Measurements from ENCODE around the gene SYTL1.
A peak's percentile ranks its signal among the peaks of the same experiment; 100 is the strongest.

Gene SYTL1

GRCh38 chr1:27318136-27318535 lies 23.7 kb upstream of the SYTL1 start:
- no peak for DNase-seq (ENCODE audit: low read depth in 1 of 2, low spot score in 1 of 2)

DNA sequence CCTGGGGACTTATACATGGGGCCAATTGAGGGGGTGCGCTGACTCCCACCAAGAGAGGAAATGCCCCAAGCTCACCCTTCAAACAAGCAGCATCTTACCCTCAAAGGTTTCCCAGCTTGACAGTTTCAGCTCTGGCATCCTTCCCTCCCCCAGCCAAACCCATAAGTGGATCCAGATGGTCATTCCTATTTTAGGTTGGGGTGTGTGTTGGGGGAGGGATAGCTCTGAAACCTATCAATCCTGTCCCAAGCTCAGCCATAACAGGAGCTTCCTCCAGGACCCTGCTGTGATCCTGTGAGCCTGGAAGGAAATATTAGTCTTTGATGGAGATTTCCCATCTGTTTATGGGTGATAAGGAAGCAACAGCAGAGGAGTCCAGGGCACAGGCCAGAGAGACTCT lies 23.2 kb upstream of the SYTL1 start:
- no peak for DNase-seq (ENCODE audit: low read depth in 1 of 2, low spot score in 1 of 2)

GRCh38 chr1:27321813-27322568 lies 19.8 kb upstream of the SYTL1 start, which contains the start of gene TMEM222:
Gene TMEM222 (plus strand): TSS chr1:27322163. CDS start chr1:27322198, 35 bp downstream.
- DNase-seq (ENCODE audit: low read depth in 1 of 2, low spot score in 1 of 2), result peak; percentile 94 to 98

DNA sequence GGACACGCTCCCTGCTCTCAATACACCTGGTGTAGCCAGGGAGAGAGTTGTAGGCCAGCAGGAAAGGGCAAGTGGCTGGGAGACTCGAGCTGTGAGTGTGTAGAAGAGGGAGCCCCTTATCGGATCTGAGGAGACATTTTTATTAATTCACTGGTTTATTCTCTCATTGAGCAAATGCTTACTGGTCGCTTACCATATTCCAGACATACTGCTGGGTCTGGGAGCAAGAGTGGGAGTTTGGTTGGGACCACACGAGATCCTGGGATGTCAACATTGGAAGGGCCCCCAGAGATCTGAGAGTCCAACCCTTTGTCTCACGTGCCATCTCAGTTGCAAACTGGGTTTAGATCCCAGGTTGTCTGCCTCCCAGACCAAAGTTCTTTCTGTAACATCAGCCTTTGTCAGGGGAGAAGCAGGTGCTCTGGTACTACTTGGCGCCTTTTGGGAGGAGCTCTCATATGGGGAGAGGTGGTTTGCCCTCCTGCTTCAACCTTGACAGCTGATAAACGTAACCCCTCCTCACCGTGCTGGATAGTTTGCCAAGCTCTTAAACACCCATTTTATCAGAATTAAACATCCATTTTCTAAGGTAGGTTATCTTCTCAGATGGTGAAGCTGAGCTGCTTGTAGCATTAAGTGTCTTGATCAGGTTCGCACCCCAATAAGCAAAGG lies 19.1 kb upstream of the SYTL1 start:
- DNase-seq (ENCODE audit: low read depth in 1 of 2, low spot score in 1 of 2), result no peak

- no peak for DNase-seq (ENCODE audit: low read depth in 1 of 2, low spot score in 1 of 2)
Observed at GRCh38 chr1:27325286-27325685, 16.5 kb upstream of the SYTL1 start.

- no peak for DNase-seq (ENCODE audit: low read depth in 1 of 2, low spot score in 1 of 2)
Observed at GRCh38 chr1:27327964-27328363, 13.9 kb upstream of the SYTL1 start.

GRCh38 chr1:27330786-27331185 lies 11.0 kb upstream of the SYTL1 start:
- no peak for DNase-seq (ENCODE audit: low read depth in 1 of 2, low spot score in 1 of 2)

DNA sequence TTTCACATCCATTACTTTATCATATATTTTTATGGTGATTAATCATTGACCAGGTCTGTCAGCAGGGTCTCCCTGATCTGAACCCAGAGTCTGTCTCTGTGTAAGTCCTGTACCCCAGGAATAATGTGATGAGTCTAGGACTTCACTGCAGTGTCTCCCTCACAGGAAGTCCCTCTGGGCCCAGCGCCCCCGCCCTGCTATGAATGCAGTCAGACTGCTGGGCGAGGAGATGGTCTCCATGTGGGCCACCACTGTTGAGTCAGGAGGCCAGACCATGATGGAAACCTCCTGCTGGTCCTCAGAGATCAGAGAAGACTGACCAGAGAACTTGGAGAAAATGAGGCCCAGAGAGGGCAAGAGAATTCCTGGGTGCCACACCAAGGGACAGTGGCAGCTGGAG lies 10.4 kb upstream of the SYTL1 start:
- DNase-seq (ENCODE audit: low read depth in 1 of 2, low spot score in 1 of 2), result no peak

DNA sequence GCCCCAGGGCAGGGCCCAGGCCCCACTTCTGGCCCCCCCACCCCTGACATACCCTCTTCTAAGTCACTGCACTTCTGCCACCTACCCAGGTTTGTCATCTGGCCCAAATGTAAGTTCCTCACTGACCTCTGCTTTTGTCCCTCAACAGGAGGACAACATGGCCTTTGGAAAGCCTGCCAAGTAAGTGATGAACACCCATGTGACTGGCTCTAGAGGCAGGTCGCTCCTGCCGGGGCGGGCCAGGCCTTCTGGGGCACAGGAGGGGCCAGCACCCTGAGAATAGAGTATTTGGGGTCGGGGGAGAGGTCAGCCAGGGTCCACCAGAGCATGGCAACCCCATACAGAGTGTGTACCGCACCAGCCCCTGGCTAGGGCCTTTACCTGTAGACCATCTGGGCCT lies 9.9 kb upstream of the SYTL1 start:
- DNase-seq (ENCODE audit: low read depth in 1 of 2, low spot score in 1 of 2), result no peak

DNA sequence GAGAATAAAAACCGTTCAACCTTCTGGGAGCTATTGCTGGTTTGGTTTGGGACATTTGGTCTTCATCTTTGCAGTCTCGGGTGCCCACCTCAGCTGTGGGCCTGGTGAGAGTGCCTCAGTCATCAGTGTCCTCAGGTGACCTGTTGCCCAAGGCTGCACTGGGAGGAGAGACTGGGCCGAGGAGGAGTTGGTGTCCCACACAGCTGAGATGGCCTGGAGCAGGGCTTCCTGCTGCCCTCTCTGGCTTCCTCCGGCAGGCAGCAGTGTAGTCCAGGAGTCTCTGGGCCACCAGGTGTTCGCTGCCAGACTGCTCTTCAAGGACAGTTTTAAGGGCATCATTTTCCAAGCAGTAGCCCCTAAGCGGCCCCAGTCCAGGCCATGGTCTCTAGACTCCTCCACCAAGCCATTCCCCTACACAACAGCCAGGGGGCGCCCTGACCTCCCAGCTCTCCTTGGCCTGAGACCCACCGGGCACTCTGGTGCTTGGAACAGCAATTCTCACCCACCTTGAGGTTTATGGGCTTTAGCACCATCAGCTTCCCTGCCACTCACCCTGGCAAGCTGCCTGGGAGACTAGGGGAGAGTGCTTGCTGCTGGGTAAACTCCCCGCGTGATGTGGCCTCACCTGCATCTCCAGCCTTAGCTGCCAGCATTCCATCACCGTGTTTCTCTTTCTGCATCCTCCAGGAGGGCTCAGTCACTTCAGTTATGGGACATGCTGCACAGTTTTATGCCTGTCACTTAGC lies 9.1 kb upstream of the SYTL1 start:
- DNase-seq (ENCODE audit: low read depth in 1 of 2, low spot score in 1 of 2), result peak; percentile 26 to 29

GRCh38 chr1:27333717-27334279 lies 8.0 kb upstream of the SYTL1 start:
- DNase-seq (ENCODE audit: low read depth in 1 of 2, low spot score in 1 of 2), result no peak

GRCh38 chr1:27335506-27336422 lies 6.1 kb upstream of the SYTL1 start:
- no peak for DNase-seq (ENCODE audit: low read depth in 1 of 2, low spot score in 1 of 2)

- DNase-seq (ENCODE audit: low read depth in 1 of 2, low spot score in 1 of 2), result no peak
Observed at GRCh38 chr1:27336756-27337155, 5.1 kb upstream of the SYTL1 start.

DNA sequence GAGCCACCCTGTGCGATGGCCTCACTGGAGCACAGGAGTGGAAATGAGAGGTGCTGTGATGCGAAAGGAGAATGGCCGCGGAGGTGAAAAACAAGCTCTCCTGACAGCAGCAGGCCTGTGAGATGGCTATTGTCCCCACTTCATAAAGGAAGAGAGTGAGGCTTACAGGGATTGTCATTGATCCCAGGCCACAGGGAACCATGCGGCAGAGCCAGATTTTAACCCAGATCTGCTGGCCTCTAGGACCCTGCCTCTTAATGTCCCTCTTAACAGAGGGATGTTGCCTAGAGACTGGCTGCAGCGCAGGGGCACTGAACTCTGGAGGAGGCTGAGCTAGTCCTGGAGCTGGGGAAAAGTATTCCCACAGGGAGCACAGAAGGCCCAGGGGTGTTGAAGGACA lies 3.1 kb upstream of the SYTL1 start:
- DNase-seq (ENCODE audit: low read depth in 1 of 2, low spot score in 1 of 2), result no peak

DNA sequence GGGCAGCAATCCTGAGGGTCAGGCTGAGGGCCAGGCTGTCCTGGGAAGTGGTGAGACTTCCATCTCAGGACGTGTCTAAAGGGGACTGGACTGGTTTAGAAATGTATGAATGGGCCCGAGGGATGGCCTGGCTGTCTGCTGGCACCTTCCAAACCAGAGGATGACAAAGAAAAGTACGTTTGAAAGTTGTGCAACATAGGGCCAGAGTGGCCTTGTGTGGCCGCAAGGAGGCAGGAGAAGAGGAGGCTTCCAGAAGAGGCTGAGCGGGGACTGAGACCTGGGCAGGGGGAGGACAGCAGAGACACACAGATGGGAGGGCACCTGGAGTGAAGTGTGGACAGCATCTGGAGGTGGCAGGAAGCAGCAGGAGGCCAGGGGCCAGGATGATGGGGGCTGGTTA lies 2.6 kb upstream of the SYTL1 start:
- no peak for DNase-seq (ENCODE audit: low read depth in 1 of 2, low spot score in 1 of 2)

DNA sequence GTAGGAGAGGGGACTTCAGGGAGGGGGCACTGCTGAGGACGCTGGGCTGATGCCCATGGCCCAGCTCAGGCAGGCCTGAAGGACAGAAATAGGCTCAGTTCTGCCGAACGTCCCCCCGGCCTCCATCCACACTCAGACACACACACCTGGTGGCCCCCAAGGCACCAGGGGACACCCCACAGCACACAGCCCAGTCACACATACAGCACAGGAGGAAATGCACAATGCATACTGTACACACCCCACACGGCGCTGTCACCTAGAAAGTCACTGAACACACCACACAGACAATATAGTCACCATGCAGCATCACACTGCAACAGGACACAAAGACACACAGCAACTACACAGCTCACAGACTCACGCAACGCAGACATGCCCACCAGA lies 562 bp downstream of the SYTL1 start:
- DNase-seq (ENCODE audit: low read depth in 1 of 2, low spot score in 1 of 2), result no peak

DNA sequence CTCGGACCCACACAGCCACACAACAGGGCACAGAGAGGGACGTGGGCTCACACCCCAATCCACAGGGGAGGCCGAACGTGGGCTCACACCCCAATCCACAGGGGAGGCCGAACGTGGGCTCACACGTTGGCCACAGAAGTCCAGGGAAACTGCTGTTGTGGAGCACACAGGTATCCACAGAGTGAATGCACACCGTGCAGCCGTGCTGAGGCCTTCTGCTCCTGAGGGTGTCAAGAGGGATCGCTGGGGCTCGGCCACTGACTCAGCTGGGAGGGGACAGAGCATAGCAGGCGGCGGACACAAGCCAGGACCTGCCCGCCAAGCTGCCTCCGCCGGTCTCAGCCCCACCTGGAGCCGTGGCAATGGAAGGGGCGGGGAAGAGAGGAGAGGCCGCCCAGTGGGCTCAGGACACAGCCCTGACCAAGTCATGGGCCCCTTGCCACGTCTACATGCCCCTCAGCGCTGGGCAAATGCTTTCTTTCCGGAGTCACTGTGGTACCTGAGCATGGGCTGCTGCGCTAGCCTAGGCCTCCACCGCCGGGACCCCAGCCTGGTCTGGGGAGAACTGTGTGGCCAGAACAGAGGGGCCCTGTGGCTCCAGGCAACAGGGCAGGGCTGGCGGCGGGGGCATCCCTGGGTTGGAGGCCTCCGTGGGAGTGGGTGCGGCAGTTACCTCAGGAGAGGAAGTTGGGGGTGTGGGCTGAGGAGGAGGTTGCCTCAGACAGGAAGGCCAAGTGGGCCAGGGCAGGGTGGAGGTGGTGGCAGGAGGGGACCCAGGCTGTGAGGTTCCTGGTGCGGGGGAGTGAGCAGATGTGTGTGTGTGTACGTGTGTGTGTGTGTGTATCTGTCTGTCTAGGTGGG lies 1.2 kb downstream of the SYTL1 start:
- peak; percentile 56 to 60 for DNase-seq (ENCODE audit: low read depth in 1 of 2, low spot score in 1 of 2)

DNA sequence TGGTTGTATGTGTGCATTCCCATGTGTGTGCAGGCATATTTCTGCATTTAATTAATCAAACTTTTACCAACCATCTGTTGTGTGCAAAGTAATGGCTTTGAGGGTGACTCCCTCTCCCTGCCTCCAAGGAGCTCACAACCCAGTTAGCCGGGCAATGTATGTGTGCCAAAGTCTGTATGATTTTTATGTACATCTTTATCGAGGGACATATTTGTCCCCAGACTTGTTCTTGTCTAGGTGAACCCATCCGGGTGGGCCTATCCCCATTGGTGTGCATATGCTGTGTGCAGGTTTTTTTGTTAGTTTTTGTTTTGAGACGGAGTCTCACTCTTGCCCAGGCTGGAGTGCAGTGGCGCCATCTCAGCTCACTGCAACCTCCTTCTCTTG lies 1.8 kb downstream of the SYTL1 start:
- no peak for DNase-seq (ENCODE audit: low read depth in 1 of 2, low spot score in 1 of 2)

GRCh38 chr1:27345272-27345671 lies 3.5 kb downstream of the SYTL1 start:
- no peak for DNase-seq (ENCODE audit: low read depth in 1 of 2, low spot score in 1 of 2)

DNA sequence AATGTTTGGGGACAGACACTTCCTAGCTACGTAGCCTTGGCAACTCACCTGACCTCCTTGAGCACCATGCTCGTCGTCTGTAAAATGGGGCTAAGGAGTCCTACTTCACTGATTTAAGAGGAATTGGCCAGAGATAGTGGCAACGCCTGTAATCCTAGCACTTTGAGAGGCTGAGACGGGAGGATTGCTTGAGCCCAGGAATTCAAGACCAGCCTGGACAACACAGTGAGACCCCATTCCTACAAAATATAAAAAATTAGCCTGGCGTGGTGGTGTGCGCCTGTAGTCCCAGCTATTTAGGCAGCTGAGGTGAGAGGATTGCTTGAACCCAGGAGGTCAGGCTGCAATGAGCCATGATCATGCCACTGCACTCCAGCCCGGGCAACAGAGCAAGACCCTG lies 4.5 kb downstream of the SYTL1 start:
- DNase-seq (ENCODE audit: low read depth in 1 of 2, low spot score in 1 of 2), result no peak
